PC-9 (cell line): ENCODE results near the gene KLK15.

Experiments used
- EZH2 ChIP-seq: fragments of 200-600 bp; sonication (generic); IDR thresholded peaks from 2 replicates; pipeline ENCODE4 v1.8.0; 2017; ENCODE audit warnings: antibody characterized with exemption, low read depth
- TF ChIP-seq, protein P1 (sequence below): fragments of 200-600 bp; sonication (generic); conservative IDR thresholded peaks from 2 replicates; pipeline ENCODE4 v1.6.1; 2017; ENCODE audit warnings: mixed run types, antibody characterized with exemption, mild to moderate bottlenecking, moderate library complexity

GRCh38 chr19:50776131-50776530 is 57.2 kb downstream of the KLK15 start:
- TF ChIP-seq, protein P1, sequence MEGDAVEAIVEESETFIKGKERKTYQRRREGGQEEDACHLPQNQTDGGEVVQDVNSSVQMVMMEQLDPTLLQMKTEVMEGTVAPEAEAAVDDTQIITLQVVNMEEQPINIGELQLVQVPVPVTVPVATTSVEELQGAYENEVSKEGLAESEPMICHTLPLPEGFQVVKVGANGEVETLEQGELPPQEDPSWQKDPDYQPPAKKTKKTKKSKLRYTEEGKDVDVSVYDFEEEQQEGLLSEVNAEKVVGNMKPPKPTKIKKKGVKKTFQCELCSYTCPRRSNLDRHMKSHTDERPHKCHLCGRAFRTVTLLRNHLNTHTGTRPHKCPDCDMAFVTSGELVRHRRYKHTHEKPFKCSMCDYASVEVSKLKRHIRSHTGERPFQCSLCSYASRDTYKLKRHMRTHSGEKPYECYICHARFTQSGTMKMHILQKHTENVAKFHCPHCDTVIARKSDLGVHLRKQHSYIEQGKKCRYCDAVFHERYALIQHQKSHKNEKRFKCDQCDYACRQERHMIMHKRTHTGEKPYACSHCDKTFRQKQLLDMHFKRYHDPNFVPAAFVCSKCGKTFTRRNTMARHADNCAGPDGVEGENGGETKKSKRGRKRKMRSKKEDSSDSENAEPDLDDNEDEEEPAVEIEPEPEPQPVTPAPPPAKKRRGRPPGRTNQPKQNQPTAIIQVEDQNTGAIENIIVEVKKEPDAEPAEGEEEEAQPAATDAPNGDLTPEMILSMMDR = no peak
- no peak for TF ChIP-seq EZH2
